SK-N-MC (cell line): ENCODE measurements around the gene TRPT1.
A peak's percentile ranks its signal among the peaks of the same experiment; 100 is the strongest.

ENCODE experiments used
- DNase-seq: peaks from one replicate; pipeline ENCODE4 v3.0.0-alpha.2; 2011; ENCODE audit warnings: low read depth, low spot score
- H3K27ac ChIP-seq: fragments of 200-600 bp; sonication (generic); 2 replicates; pipeline ENCODE4 v1.5.1; 2016; ENCODE audit warnings: mixed run types
- H3K36me3 ChIP-seq: fragments of 200-600 bp; sonication (generic); 2 replicates; pipeline ENCODE4 v1.6.1; 2017; ENCODE audit warnings: antibody characterized with exemption, low read length, mixed read lengths; ENCODE audit not compliant: insufficient read depth
- H3K4me3 ChIP-seq: fragments of 200-600 bp; sonication (generic); 2 replicates; pipeline ENCODE4 v1.5.1; 2016
- H3K9ac ChIP-seq: fragments of 200-600 bp; sonication (generic); 2 replicates; pipeline ENCODE4 v1.8.0; 2017; ENCODE audit warnings: mixed run types, mixed read lengths; ENCODE audit not compliant: insufficient read length
- H3K9me3 ChIP-seq: fragments of 200-600 bp; sonication (generic); 2 replicates; pipeline ENCODE4 v1.6.1; 2017; ENCODE audit warnings: low read depth, mild to moderate bottlenecking, antibody characterized with exemption, low read length, moderate library complexity, mixed read lengths
- EZH2 ChIP-seq: fragments of 200-600 bp; sonication (generic); IDR thresholded peaks from one replicate; pipeline ENCODE4 v1.6.1; 2017; ENCODE audit warnings: antibody characterized with exemption
- FOXP2 ChIP-seq: optimal IDR thresholded peaks from 2 replicates; pipeline ENCODE3; 2011; ENCODE audit warnings: mild to moderate bottlenecking, moderate library complexity; ENCODE audit not compliant: insufficient read depth; ENCODE audit errors: extremely low read length, control extremely low read depth
- POLR2AphosphoS5 ChIP-seq: IDR thresholded peaks from 2 replicates; pipeline ENCODE4 v1.6.1; 2012; ENCODE audit warnings: mild to moderate bottlenecking, low read depth, low read length, borderline replicate concordance

The TRPT1 gene

DNA sequence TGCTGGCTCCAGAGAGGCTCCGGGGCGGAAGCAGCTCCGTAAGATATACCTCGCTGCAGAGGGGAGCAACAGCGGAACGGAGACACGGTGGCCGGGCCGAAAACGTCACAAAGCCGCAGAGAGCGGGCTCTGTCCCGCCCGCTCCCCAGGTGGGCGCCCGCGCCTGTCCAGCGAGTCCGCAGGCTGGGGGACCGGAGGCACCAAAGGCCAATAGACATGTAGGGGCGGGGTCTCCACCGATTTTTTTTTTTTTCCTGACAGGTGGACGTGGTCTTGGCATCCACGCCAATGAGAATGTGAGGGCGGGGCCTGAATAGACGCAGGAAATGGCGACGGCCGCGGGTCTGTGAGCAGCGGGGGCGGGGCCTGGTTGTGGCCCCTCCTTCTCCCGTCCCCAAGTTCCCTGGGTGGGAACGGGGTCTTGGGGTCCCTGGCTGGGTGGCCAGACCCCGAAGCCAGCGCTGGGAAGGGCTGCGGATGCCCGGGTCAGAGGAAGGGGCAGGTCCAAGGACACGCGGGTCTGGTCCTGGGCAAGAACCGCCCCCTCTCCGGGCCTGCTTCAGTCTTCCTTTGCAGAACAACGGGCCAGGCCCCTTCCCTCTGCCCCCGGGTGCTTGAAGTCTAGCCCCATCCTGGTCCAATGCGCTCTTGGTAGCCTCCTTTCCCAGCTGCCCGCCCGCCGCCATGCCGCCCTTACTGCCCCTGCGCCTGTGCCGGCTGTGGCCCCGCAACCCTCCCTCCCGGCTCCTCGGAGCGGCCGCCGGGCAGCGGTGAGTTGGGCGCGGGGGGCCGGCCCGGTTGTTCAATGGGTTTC, 4.4 kb upstream of the TRPT1 start, which contains the start of gene DNAJC4:
Gene DNAJC4, plus strand, starts transcription at position 378 of the 814 bp plus-strand sequence. Its CDS starts 307 bp downstream, at position 685.
- TF ChIP-seq EZH2 (no peak), POLR2AphosphoS5 (peak; percentile 78), FOXP2 (no peak)
- Histone ChIP-seq H3K9ac (peak within 1 kb of the TSS; percentile 71), H3K27ac (peak within 1 kb of the TSS; percentile 50; the same call in 1 of the 2 replicates), H3K4me3 (peak within 1 kb of the TSS; percentile 94), H3K9me3 (no peaks in the 10 kb centered on the region), H3K36me3 (no peaks in the 10 kb centered on the region)
- DNase-seq, result peak; percentile 47

DNA sequence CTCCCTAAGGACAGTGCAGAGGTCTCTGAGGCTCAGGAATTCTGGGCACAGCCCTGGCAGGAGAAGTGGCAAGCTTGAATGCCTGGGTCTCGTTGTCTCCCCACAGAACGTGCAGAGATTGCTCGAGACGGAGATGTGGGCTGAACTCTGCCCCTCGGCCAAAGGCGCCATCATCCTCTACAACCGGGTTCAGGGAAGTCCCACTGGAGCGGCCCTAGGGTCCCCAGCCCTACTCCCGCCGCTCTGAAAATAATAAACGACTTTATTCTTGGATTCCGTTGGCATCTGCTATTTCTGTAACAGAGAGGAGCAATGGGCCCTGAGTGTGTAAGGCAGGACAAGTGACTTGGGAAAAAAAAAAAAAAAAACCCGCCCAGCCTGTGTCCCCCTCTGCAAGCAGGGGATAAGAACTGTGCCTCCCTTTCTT, 3.8 kb upstream of the TRPT1 start:
- Histone ChIP-seq H3K4me3 (peak overlapping the region; percentile 94), H3K36me3 (no peaks in the 10 kb centered on the region), H3K27ac (peak overlapping the region; percentile 50; the same call in 1 of the 2 replicates), H3K9me3 (no peaks in the 10 kb centered on the region), H3K9ac (peak overlapping the region; percentile 71)
- DNase-seq, result no peak
- TF ChIP-seq POLR2AphosphoS5 (no peak), EZH2 (no peak), FOXP2 (no peak)

DNA sequence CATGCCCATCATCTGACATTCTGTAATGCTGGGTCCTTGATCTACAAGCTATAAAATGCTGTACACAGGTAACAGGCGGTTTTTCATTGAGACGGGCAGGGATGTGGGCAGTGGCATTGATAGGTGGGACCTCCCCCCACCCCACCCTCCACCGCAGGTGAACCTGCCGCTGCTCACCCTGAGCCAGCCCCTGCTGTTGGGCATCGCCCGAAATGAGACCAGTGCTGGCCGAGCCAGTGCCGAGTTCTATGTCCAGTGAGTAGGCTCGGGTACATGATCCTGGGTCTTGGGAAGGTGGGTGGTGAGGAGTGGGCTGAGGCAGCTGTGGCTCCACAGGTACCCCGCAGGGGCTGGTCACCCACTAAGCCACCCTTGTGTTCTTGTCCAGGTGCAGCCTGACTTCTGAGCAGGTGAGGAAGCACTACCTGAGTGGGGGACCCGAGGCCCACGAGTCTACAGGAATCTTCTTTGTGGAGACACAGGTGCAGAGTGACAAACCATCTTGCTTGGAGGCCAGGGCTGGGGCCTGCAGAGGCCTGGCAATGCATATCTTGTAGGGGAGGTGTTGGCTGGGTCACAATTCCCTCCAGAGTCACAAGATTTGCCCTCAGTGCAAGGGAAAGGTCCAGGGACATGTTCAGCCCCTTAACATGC, 3.2 kb upstream of the TRPT1 start:
- Histone ChIP-seq H3K9me3 (no peaks in the 10 kb centered on the region), H3K9ac (no peak overlapping the region), H3K27ac (no peak overlapping the region), H3K36me3 (no peaks in the 10 kb centered on the region), H3K4me3 (no peak overlapping the region)
- no peak for TF ChIP-seq FOXP2
- no peak for TF ChIP-seq EZH2
- no peak for TF ChIP-seq POLR2AphosphoS5
- DNase-seq, result no peak

DNA sequence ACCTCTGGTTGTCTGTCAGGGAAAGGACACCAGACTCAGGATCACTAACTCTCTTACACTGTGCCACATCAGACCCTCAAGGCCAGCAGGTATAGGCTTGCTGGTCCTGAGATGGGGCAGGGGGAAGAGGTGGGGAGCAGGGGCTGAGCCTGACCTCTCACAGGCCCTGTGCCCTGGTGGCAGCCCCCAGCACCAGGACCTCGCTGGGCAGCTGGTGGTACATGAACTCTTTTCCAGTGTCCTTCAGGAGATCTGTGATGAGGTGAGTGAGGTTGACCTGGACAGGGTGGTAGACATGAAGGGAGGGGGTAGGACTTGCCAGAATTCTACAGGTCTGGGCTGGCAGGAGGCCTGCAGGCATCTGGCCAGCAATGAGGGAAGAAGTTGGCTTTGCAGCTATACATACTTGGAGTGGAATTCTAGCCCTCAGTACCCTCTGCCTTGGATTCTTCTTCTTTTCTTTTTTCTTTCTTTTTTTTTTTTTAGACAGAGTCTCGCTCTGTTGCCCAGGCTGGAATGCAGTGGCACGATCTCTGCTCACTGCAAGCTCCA, 1.5 kb upstream of the TRPT1 start:
- H3K9ac ChIP-seq, result peak overlapping the region; percentile 88
- DNase-seq, result no peak
- H3K4me3 ChIP-seq, result peak overlapping the region; percentile 99
- no peaks in the 10 kb centered on the region for H3K9me3 ChIP-seq
- TF ChIP-seq POLR2AphosphoS5, result no peak
- no peak for TF ChIP-seq EZH2
- no peak for TF ChIP-seq FOXP2
- H3K36me3 ChIP-seq, result no peaks in the 10 kb centered on the region
- H3K27ac ChIP-seq, result no peak overlapping the region

DNA sequence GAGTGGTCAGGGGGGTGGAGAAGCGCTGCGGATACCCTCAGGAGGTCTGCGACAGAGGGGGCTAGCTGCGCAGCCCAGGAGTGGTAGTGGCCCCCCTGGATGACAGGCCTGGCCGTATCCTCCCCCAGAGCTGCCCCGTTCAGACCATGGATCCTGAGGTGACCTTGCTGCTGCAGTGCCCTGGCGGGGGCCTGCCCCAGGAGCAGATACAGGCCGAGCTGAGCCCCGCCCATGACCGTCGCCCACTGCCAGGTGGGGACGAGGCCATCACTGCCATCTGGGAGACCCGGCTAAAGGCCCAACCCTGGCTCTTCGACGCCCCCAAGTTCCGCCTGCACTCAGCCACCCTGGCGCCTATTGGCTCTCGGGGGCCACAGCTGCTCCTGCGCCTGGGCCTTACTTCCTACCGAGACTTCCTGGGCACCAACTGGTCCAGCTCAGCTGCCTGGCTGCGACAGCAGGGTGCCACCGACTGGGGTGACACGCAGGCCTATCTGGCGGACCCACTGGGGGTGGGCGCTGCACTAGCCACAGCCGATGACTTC, 593 bp upstream of the TRPT1 start:
- Histone ChIP-seq H3K9ac (peak overlapping the region; percentile 88), H3K27ac (no peak overlapping the region), H3K36me3 (no peaks in the 10 kb centered on the region), H3K9me3 (no peaks in the 10 kb centered on the region), H3K4me3 (peak overlapping the region; percentile 99)
- TF ChIP-seq POLR2AphosphoS5, result no peak
- TF ChIP-seq EZH2, result no peak
- TF ChIP-seq FOXP2, result no peak
- DNase-seq, result no peak

DNA sequence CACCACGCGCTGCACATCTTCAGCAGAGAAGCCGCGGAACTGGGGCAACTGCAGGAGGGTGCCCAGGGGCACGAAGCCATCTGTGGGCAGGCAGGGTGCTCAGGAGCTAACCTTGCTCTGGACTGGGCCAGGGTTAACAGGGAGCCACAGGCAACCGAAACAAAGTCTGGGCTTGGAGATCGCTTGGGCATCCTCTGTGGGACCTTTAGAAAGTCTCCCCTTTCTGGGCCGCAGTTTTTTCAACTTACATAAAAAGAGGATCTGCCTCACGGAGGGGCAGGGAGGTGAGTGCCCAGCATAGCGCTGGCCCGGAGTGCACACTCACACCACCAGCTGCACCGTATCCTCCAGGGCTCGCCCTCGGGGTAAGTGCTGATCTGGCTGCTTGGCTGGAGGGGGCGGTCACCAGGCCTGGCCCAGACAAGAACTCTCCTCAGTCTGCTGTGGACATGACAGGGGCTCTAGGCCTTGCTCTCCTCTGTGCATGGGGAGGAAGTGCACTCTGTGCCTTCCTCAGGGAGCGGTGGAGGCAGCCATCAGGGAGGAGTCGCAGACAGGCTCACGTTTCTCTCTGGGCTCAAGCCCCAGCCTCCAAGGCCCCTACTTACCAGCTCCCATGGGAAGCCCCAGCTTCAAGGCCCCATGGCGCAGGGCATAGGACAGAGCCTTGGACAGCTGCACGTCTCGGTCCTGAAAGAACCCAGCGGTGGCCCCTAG, 937 bp downstream of the TRPT1 start:
- Histone ChIP-seq H3K9me3 (no peaks in the 10 kb centered on the region), H3K27ac (0 out of 2 replicates have a peak overlapping the region, but pooled peaks have one; percentile 64), H3K4me3 (peak overlapping the region; percentile 99), H3K9ac (peak overlapping the region; percentile 88), H3K36me3 (no peaks in the 10 kb centered on the region; the same call in 1 of the 2 replicates)
- DNase-seq, result no peak
- TF ChIP-seq EZH2 (no peak), POLR2AphosphoS5 (no peak)

DNA sequence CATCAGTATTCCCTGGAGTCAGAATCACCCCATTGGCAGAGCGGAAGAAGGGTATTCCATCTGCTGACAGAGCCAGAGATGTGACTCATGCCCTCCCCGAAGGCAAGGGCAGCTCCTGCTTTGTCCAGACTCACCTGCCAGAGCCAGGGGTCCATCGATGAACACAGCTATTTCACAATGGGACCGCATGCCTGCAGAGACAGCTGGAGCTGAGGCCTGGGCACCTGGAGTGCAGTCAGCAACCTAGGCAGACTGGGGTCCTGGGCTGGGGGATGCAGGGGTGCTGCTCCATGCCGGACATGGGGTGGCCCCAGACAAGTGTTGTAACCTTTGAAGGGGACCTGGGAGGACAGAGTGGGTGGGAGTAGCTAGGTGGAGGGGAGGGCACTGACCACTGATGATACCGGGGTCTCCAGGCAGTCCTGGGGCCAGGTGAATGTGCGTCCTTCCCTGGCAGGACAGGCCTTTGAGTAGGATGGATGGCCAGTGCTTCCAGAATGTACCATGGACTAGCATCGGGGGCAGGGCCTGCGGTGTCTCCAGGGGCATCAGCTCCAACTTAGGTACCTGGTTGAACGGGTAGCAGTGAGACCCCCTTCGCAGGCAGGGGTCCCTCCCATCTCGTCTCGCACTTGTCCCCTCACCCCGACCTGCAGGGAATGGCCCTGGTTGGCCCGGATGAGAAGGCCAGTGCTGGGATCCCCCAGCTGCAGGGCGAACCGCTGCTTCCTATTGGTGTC, 1.7 kb downstream of the TRPT1 start:
- H3K9ac ChIP-seq, result no peak overlapping the region
- no peaks in the 10 kb centered on the region; the same call in 1 of the 2 replicates for H3K36me3 ChIP-seq
- H3K4me3 ChIP-seq, result no peak overlapping the region
- TF ChIP-seq EZH2 (no peak), POLR2AphosphoS5 (no peak), FOXP2 (no peak)
- peak overlapping the region; percentile 2; the same call in 1 of the 2 replicates for H3K27ac ChIP-seq
- H3K9me3 ChIP-seq, result no peaks in the 10 kb centered on the region
- DNase-seq, result no peak
